DMS 273 (cell line): ENCODE measurements around the gene NPIPB9.
"Not testable (repeated sequence)": the region's sequence is repeated elsewhere in the genome, so short reads cannot be mapped to it uniquely, and the experiment has no call there.

Source experiments
- DNase-seq: peaks from one replicate; lab custom pipeline; 2025; ENCODE audit not compliant: unreplicated experiment; lab: John Stamatoyannopoulos, UW

The NPIPB9 gene

DNA sequence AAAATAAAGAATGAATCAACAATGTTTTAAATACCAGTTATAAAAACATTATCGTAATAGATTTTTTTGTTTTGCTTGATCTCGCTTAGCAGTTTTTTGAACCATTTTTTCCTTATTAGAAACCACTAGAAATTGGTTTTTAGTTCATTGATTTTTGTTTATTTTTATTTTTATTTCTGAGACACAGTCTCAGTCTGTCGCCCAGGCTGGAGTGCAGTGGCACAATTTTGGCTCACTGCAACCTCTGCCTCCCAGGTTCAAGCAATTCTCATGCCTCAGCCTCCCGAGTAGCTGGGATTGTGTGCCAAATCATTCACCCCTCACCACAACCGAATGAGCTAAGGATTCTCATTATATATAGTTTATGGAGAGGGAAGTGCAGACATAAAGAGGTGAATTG is at the start of gene NPIPB9:
NPIPB9 (plus strand) TSS at position 301 of the 400 bp plus-strand sequence.
- DNase-seq: not testable (repeated sequence)

- DNase-seq: not testable (repeated sequence)
These were observed 47.3 kb upstream of the NPIPB9 start for GRCh38 chr16:28704246-28704645.

DNA sequence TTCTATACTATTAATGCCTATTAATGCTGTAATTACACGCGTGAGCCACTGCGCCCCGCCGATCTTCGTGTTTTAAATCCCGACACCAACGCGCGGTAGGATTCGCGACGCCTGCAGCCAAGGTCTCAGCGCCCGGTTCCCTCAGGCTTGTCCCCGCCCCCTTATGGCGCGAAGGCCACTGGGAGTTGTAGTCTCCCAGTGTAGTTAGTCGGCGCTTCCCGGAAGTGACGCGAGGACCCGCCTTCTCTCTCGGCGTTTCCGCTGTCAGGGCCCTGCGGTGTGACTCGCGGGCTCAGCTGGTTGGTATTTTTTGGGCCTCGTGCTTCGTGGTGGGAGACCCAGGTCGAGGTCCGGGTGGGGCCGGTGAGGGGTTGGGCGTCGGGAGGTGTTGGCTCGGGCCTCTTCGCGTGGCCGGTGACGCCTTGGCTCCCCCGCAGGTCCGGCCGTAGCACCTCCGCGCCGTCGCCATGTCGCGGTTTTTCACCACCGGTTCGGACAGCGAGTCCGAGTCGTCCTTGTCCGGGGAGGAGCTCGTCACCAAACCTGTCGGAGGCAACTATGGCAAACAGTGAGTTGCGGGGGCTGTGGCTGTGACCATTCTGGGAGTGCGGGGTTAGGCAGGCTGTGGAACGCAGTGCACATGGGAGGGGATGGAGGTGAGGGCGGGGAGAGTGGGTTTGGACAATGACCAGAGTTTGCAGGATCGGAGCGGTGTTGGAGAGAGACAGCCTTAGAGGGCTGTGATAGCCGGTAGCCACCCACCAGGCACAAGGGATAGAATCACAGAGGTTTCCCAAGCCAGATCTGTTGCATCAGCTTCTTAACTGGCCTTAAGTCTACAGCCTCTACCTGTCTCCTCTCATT is 40.1 kb upstream of the NPIPB9 start, which contains the start of gene EIF3C:
EIF3C (plus strand) TSS at position 245 of the 864 bp plus-strand sequence; CDS start at position 468, 223 bp downstream.
- DNase-seq: not testable (repeated sequence)

GRCh38 chr16:28722852-28723650 is 28.5 kb upstream of the NPIPB9 start:
- not testable (repeated sequence) for DNase-seq

DNA sequence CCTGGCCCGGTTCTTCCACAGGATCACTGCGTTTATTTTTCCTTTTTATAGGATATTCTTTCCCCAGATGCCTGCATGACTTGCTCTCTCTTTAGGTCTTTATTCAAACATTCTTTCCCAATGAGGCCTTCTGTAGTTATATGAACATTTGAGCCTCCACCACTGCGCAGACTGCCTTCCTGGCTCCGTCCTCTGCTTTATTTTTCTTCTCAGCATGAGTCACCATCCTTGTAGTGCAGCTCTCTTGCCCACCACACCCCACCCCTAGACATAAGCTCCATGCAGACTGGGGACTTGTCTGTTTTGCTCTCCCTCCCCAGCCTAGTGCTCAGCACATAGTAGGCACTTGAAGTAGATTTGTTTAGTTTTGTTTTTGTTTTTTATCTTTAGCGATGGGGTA is 20.3 kb upstream of the NPIPB9 start:
- DNase-seq: not testable (repeated sequence)

DNA sequence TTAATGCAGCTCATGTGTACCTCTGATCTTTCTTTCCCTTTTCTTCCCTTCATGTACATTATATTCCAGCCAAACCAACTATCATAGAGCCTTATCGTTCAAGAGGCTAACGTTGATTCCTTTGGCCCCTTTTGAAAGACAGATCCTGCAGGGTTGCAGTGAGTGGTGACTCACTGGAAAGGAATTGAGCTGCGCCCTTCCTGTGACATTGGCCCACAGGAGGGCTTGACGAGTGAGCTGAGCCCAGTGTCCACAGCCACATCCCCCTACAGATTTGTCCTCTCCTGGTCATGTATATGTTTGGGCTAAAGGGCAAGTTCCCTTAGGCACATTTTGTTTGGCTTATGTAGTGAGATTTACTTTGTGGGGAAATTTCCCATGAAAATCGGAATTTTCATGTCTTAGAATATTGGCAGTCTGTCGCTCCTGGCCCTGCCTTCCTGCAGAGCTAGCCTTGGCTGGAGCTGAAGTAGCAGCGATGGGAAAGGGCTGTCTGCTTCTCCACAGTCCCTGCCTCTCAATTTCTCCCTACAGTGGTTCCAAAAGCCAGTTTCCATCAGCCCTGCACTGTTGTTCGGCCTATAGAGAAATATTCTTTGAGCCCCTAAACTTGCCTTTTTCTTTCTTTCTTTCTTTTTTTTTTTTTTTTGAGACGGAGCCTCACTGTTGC is 19.0 kb upstream of the NPIPB9 start:
- not testable (repeated sequence) for DNase-seq

DNA sequence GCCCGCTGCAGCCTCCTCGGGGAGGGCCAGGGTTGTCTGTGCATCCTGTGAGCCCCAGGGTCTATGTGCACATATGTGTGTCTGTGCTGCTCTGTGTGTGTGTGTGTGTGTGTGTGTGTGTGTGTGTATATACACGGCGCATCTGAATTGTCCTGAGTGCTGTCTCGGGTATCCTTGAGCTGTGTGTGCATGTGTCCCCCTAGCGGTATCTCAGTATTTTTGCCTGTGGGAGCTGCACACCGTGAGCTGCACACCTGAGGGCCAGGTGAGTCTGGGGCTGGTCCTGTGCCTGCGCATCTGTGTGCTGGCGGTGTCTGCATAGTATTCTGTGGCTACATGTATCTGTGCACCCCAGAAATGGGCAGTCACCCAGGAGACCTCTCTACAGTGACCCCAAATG is 11.8 kb upstream of the NPIPB9 start:
- not testable (repeated sequence) for DNase-seq

DNA sequence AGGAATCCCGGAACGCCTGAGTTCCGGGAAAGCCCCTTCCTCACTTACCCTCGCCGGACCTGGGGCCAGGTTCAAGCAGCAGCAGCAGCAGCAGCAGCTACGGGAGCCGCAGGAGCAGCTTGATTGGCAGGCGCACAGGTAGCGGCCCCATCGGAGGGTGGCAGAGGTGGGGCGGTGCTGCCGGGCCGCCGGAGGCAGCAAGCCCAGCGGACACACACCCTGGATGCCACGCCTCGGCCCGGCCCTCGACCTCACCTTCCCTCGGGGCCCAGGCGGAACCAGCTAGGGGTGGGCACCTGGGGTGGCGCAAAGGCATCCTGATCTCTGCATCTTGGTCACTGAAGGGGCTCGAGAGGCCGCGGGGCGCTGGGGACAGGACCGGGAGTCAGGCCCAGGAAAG is 11.0 kb upstream of the NPIPB9 start:
- DNase-seq: not testable (repeated sequence)

GRCh38 chr16:28741295-28741694 is 10.3 kb upstream of the NPIPB9 start:
- DNase-seq: not testable (repeated sequence)

- DNase-seq: not testable (repeated sequence)
These were observed 4.8 kb upstream of the NPIPB9 start for GRCh38 chr16:28746618-28747350.

GRCh38 chr16:28749997-28750465 is 1.6 kb upstream of the NPIPB9 start:
- not testable (repeated sequence) for DNase-seq

- not testable (repeated sequence) for DNase-seq
These were observed 1.0 kb upstream of the NPIPB9 start for GRCh38 chr16:28750469-28751067.

DNA sequence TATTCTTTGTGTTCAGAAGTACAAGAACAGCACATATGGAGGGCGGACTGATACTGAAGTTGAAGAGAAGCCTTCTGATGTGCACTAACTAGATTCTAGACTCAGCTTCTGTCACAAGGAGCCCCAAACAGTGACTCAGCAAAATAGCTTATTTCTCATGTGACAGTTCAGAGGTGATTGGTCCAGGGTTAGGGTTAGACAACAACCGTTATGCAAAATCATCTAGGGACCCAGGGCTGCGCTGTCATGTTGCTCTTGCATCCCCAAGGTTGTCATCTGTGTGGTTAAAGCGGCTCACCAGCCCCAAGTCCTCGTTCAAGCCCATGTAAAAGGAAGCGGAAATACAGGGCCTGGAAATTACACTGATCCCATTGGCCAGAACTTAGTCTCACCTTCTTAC is 30.1 kb downstream of the NPIPB9 start:
- not testable (repeated sequence) for DNase-seq

- not testable (repeated sequence) for DNase-seq
These were observed 30.8 kb downstream of the NPIPB9 start for GRCh38 chr16:28782357-28782756.

DNA sequence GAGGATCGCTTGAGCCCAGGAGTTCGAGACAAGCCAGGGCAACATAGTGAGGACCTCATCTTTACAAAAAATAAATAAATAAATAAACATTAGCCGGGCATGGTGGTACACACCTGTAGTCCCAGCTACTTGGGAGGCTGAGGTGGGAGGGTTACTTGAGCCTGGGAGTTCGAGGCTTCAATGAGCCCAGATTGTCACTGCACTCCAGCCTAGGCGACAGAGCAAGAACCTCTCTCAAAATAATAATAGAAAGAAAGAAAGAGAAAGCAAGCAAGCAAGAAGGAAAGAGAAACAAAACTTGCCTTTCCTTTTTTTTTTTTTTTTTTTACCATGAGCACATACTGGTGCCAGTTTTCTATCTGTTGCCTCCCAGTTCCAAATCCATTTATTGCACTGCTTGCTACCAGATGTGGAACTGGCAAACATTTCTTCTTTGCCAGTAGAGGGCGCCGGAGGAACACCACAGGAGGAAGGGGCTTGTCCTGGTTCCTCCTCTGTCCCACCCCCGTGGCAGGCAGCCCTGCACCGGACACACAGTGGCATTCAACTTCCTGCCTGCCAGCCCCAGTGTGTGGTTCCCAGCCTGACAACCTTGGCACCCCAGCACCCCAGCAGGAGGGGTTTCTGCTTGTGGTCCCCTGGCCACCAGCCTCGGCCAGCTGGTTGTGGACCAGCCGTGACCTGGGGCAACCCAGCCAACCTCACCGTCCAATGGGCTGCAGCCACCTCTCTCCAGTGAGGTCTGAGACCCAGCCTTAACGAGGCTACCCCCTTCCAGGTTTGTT is 50.8 kb downstream of the NPIPB9 start:
- DNase-seq: not testable (repeated sequence)

GRCh38 chr16:28807445-28808120 is 56.0 kb downstream of the NPIPB9 start:
- not testable (repeated sequence) for DNase-seq

- no peak for DNase-seq
These were observed 68.4 kb downstream of the NPIPB9 start for GRCh38 chr16:28820016-28820415.

DNA sequence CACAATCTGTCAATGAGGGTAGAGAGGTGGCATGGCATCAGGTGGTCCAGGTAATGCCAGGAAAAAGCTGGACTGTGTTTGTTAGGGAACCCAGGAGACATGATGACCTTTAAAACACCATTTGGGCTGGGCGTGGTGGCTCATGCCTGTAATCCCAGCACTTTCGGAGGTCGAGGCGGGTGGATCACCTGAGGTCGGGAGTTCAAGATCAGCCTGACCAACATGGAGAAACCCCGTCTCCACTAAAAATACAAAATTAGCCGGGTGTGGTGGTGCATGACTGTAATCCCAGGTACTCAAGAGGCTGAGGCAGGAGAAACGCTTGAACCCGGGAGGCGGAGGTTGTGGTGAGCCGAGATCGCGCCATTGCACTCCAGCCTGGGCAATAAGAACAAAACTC is 69.0 kb downstream of the NPIPB9 start:
- DNase-seq: not testable (repeated sequence)
